Panc1 (cell line): ENCODE data around the gene ZNF540.

Experiments
- CTCF ChIP-seq: fragments of 450-650 bp; IDR thresholded peaks from 2 replicates; pipeline ENCODE4 v1.5.1; 2017; ENCODE audit warnings: mild to moderate bottlenecking
- TF ChIP-seq, protein P1 (sequence below), 2 experiments: IDR thresholded peaks; 2 replicates each; pipeline ENCODE4 v1.6.1; 2011 to 2012; ENCODE audit warnings: low read depth in 2 of 2, control low read depth in 1 of 2, low read length in 1 of 2, mild to moderate bottlenecking in 1 of 2, moderate library complexity in 1 of 2; ENCODE audit not compliant: insufficient read depth in 1 of 2

DNA sequence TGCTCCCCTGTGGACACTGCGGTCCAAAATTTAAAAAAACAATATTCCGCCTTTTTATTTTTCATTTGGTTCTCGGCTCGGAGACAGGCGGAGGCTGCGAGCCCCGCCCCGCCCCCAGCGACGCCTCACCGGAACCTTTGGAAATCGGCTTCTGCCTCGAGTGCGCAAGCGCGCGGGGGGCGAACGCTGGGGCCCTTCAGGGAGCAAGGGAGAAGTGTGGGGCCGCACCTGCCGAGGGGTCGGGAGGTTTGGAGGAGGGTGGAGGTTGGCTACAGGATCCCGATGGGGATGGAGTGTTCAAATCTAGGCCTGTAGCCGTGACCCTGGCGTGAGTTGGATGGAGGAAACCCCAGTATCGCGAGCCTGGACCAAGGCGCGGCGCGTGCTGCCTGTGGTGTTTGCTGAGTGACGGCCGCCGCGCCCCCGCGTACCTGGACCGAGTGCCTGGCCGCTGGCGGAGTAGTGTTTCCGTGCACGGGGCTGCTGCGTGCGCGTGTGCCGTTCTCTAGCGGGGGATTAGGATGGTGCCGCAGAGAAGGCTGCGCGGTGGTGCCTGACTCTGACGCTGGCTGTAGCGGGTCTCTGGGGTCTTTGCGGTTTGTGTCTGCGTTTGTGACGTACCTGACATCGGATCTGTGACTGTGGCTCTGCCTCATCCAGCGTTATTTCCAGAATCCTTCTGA, 61.2 kb downstream of the ZNF540 start:
- no peak for TF ChIP-seq CTCF
- TF ChIP-seq, protein P1, sequence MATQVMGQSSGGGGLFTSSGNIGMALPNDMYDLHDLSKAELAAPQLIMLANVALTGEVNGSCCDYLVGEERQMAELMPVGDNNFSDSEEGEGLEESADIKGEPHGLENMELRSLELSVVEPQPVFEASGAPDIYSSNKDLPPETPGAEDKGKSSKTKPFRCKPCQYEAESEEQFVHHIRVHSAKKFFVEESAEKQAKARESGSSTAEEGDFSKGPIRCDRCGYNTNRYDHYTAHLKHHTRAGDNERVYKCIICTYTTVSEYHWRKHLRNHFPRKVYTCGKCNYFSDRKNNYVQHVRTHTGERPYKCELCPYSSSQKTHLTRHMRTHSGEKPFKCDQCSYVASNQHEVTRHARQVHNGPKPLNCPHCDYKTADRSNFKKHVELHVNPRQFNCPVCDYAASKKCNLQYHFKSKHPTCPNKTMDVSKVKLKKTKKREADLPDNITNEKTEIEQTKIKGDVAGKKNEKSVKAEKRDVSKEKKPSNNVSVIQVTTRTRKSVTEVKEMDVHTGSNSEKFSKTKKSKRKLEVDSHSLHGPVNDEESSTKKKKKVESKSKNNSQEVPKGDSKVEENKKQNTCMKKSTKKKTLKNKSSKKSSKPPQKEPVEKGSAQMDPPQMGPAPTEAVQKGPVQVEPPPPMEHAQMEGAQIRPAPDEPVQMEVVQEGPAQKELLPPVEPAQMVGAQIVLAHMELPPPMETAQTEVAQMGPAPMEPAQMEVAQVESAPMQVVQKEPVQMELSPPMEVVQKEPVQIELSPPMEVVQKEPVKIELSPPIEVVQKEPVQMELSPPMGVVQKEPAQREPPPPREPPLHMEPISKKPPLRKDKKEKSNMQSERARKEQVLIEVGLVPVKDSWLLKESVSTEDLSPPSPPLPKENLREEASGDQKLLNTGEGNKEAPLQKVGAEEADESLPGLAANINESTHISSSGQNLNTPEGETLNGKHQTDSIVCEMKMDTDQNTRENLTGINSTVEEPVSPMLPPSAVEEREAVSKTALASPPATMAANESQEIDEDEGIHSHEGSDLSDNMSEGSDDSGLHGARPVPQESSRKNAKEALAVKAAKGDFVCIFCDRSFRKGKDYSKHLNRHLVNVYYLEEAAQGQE (IDR thresholded peaks at IDR 0.05; ENCODE audit: insufficient read depth in 1 of 2, low read depth in 2 of 2, low read length in 1 of 2) = peak in 1 of 2 experiments; percentile 54; a peak in 1 of 4 replicates
